ENCODE measurements around the gene PCDHB10.
"Not testable (repeated sequence)": the region's sequence is repeated elsewhere in the genome, so short reads cannot be mapped to it uniquely, and the experiment has no call there.

Gene PCDHB10

DNA sequence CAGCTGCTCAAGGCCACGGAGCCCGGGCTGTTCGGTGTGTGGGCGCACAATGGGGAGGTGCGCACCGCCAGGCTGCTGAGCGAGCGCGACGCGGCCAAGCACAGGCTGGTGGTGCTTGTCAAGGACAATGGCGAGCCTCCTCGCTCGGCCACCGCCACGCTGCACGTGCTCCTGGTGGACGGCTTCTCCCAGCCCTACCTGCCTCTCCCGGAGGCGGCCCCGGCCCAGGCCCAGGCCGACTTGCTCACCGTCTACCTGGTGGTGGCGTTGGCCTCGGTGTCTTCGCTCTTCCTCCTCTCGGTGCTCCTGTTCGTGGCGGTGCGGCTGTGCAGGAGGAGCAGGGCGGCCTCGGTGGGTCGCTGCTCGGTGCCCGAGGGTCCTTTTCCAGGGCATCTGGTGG is 3.0 kb upstream of the PCDHB10 start:
- H3K4me2 ChIP-seq (ENCODE audit: low read depth, low read length, poor library complexity, severe bottlenecking); H4K20me1 ChIP-seq (ENCODE audit: low read depth, low read length); H3K4me3 ChIP-seq (ENCODE audit: insufficient read depth, low read length, poor library complexity, severe bottlenecking); H3K9me2 ChIP-seq (replicated peaks; ENCODE audit: insufficient read depth, low read length); H3K79me2 ChIP-seq (ENCODE audit: insufficient read depth, low read length); H3K27ac ChIP-seq (ENCODE audit: low read depth, low read length); H2AFZ ChIP-seq (ENCODE audit: low read depth, low read length, severe bottlenecking); H3K9ac ChIP-seq (ENCODE audit: low read length); H3K9me3 ChIP-seq (ENCODE audit: insufficient read depth, low read length); H3K36me3 ChIP-seq (ENCODE audit: low read length); H3F3A ChIP-seq (ENCODE audit: insufficient read depth); H3K27me3 ChIP-seq (ENCODE audit: low read length): not testable (repeated sequence)

DNA sequence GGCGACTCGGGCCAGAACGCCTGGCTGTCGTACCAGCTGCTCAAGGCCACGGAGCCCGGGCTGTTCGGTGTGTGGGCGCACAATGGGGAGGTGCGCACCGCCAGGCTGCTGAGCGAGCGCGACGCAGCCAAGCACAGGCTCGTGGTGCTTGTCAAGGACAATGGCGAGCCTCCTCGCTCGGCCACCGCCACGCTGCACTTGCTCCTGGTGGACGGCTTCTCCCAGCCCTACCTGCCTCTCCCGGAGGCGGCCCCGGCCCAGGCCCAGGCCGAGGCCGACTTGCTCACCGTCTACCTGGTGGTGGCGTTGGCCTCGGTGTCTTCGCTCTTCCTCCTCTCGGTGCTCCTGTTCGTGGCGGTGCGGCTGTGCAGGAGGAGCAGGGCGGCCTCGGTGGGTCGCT is 2.2 kb downstream of the PCDHB10 start:
- H3K4me3 ChIP-seq (ENCODE audit: insufficient read depth, low read length, poor library complexity, severe bottlenecking); H3K27ac ChIP-seq (ENCODE audit: low read depth, low read length); H3K36me3 ChIP-seq (ENCODE audit: low read length); H3F3A ChIP-seq (ENCODE audit: insufficient read depth); H3K27me3 ChIP-seq (ENCODE audit: low read length); H3K4me2 ChIP-seq (ENCODE audit: low read depth, low read length, poor library complexity, severe bottlenecking); H4K20me1 ChIP-seq (ENCODE audit: low read depth, low read length); H3K79me2 ChIP-seq (ENCODE audit: insufficient read depth, low read length); H2AFZ ChIP-seq (ENCODE audit: low read depth, low read length, severe bottlenecking); H3K9ac ChIP-seq (ENCODE audit: low read length); H3K9me2 ChIP-seq (replicated peaks; ENCODE audit: insufficient read depth, low read length): not testable (repeated sequence)
- H3K9me3 ChIP-seq (ENCODE audit: insufficient read depth, low read length), result peaks cover 19% of the 10 kb centered on the region

DNA sequence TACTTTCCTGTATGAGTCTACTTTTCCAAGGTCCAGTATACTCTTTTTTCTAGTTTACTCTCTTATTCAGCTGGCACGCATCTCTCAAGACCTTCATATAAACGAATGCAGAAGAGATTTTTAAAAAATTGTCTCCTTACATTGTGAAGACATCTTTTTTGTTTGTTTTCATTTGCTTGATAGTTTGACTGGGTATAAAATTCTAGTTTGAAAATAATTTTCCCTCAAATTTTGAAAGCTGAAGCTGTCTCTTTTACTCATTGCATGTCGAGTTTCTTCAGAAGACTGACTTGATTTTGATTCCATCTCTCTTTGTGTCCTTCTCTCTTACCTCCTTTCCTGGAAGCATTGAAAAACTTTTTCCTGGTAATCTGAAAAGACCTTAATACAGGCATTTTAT is 4.2 kb downstream of the PCDHB10 start:
- H3K9me2 ChIP-seq (replicated peaks; ENCODE audit: insufficient read depth, low read length), result no peaks in the 10 kb centered on the region
- no peak overlapping the region for H3K27ac ChIP-seq (ENCODE audit: low read depth, low read length)
- H3K27me3 ChIP-seq (ENCODE audit: low read length), result 0 out of 2 replicates have a peak, but pooled peaks cover 3% of the 10 kb centered on the region
- TF ChIP-seq, protein P1, sequence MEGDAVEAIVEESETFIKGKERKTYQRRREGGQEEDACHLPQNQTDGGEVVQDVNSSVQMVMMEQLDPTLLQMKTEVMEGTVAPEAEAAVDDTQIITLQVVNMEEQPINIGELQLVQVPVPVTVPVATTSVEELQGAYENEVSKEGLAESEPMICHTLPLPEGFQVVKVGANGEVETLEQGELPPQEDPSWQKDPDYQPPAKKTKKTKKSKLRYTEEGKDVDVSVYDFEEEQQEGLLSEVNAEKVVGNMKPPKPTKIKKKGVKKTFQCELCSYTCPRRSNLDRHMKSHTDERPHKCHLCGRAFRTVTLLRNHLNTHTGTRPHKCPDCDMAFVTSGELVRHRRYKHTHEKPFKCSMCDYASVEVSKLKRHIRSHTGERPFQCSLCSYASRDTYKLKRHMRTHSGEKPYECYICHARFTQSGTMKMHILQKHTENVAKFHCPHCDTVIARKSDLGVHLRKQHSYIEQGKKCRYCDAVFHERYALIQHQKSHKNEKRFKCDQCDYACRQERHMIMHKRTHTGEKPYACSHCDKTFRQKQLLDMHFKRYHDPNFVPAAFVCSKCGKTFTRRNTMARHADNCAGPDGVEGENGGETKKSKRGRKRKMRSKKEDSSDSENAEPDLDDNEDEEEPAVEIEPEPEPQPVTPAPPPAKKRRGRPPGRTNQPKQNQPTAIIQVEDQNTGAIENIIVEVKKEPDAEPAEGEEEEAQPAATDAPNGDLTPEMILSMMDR (IDR thresholded peaks at IDR 0.05; ENCODE audit: insufficient read depth, low read length, poor library complexity, severe bottlenecking), result no peak
- no peak overlapping the region for H2AFZ ChIP-seq (ENCODE audit: low read depth, low read length, severe bottlenecking)
- H3K4me3 ChIP-seq (ENCODE audit: insufficient read depth, low read length, poor library complexity, severe bottlenecking), result no peak overlapping the region
- no peak overlapping the region for H3K9ac ChIP-seq (ENCODE audit: low read length)
- H4K20me1 ChIP-seq (ENCODE audit: low read depth, low read length), result no peaks in the 10 kb centered on the region
- no peaks in the 10 kb centered on the region for H3K79me2 ChIP-seq (ENCODE audit: insufficient read depth, low read length)
- H3K4me2 ChIP-seq (ENCODE audit: low read depth, low read length, poor library complexity, severe bottlenecking), result no peak overlapping the region
- no peaks in the 10 kb centered on the region for H3K36me3 ChIP-seq (ENCODE audit: low read length)
- peaks cover 19% of the 10 kb centered on the region for H3K9me3 ChIP-seq (ENCODE audit: insufficient read depth, low read length)
- H3F3A ChIP-seq (ENCODE audit: insufficient read depth), result no peaks in the 10 kb centered on the region

DNA sequence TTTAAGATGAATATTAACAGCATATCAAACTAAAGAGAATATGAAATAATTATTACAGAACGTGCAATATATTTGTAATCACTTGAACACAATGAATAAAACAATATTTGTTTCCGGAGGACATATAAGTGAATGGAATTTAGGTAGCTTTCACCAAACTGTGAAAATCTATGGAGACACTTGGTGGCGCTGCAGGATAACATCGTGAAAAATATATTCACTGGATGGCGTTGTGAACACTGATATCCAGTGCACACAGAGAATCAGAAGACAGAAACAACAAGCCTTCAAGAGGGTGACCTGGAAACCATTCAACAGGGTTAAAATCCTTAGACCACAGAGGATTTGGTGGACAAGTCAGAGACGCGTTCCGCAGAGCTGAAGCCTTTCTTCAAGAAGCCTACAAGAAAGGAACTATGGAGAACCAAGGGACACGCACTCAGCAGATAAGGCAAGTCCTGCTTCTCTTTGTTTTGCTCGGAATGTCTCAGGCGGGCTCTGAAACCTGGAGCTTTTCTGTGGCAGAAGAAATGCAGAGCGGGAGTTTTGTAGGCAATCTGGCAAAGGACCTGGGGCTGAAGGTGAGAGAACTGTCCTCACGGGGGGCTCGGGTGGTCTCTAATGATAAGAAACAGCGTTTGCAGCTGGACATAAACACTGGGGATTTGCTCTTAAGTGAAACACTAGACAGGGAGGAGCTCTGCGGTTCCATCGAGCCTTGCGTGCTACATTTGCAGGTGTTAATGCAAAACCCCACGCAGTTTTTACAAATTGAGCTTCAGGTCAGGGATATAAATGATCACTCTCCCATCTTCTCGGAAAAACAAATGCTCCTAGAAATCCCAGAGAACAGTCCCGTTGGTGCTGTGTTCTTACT is 7.4 kb downstream of the PCDHB10 start, which contains the start of gene PCDHB11:
Gene PCDHB11, plus strand, starts transcription at position 269 of the 877 bp plus-strand sequence. Its CDS starts 148 bp downstream, at position 417.
- Histone ChIP-seq H3K9me3 (ENCODE audit: insufficient read depth, low read length) (peaks cover 19% of the 10 kb centered on the region), H4K20me1 (ENCODE audit: low read depth, low read length) (no peaks in the 10 kb centered on the region), H3K4me2 (ENCODE audit: low read depth, low read length, poor library complexity, severe bottlenecking) (no peak within 1 kb of the TSS), H3K4me3 (ENCODE audit: insufficient read depth, low read length, poor library complexity, severe bottlenecking) (no peak within 1 kb of the TSS), H3K9me2 (replicated peaks; ENCODE audit: insufficient read depth, low read length) (no peaks in the 10 kb centered on the region), H3K36me3 (ENCODE audit: low read length) (no peaks in the 10 kb centered on the region), H3K27me3 (ENCODE audit: low read length) (0 out of 2 replicates have a peak, but pooled peaks cover 3% of the 10 kb centered on the region), H2AFZ (ENCODE audit: low read depth, low read length, severe bottlenecking) (no peak within 1 kb of the TSS), H3K79me2 (ENCODE audit: insufficient read depth, low read length) (no peaks in the 10 kb centered on the region), H3K27ac (ENCODE audit: low read depth, low read length) (no peak within 1 kb of the TSS), H3F3A (ENCODE audit: insufficient read depth) (no peaks in the 10 kb centered on the region), H3K9ac (ENCODE audit: low read length) (no peak within 1 kb of the TSS)
- no peak for TF ChIP-seq EZH2phosphoT487 (conservative IDR thresholded peaks at IDR 0.05; ENCODE audit: low read length)
- TF ChIP-seq, protein P1 (IDR thresholded peaks at IDR 0.05; ENCODE audit: insufficient read depth, low read length, poor library complexity, severe bottlenecking), result no peak

DNA sequence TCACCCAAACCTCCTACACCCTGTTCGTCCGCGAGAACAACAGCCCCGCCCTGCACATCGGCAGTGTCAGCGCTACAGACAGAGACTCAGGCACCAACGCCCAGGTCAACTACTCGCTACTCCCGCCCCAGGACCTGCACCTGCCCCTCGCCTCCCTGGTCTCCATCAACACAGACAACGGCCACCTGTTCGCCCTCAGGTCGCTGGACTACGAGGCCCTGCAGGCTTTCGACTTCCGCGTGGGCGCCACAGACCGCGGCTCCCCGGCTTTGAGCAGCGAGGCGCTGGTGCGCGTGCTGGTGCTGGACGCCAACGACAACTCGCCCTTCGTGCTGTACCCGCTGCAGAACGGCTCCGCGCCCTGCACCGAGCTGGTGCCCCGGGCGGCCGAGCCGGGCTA is 9.0 kb downstream of the PCDHB10 start:
- not testable (repeated sequence) for H3K4me2 ChIP-seq (ENCODE audit: low read depth, low read length, poor library complexity, severe bottlenecking); H3F3A ChIP-seq (ENCODE audit: insufficient read depth); H3K27ac ChIP-seq (ENCODE audit: low read depth, low read length); H3K9me2 ChIP-seq (replicated peaks; ENCODE audit: insufficient read depth, low read length); H3K27me3 ChIP-seq (ENCODE audit: low read length); H3K79me2 ChIP-seq (ENCODE audit: insufficient read depth, low read length); H3K4me3 ChIP-seq (ENCODE audit: insufficient read depth, low read length, poor library complexity, severe bottlenecking); H4K20me1 ChIP-seq (ENCODE audit: low read depth, low read length); H2AFZ ChIP-seq (ENCODE audit: low read depth, low read length, severe bottlenecking); H3K36me3 ChIP-seq (ENCODE audit: low read length); H3K9ac ChIP-seq (ENCODE audit: low read length)
- peaks cover 15% of the 10 kb centered on the region for H3K9me3 ChIP-seq (ENCODE audit: insufficient read depth, low read length)

DNA sequence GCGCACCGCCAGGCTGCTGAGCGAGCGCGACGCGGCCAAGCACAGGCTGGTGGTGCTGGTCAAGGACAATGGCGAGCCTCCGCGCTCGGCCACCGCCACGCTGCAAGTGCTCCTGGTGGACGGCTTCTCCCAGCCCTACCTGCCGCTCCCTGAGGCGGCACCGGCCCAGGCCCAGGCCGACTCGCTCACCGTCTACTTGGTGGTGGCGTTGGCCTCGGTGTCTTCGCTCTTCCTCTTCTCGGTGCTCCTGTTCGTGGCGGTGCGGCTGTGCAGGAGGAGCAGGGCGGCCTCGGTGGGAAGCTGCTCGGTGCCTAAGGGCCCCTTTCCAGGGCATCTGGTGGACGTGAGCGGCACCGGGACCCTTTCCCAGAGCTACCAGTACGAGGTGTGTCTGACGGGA is 9.5 kb downstream of the PCDHB10 start:
- H3K36me3 ChIP-seq (ENCODE audit: low read length); H3K9me2 ChIP-seq (replicated peaks; ENCODE audit: insufficient read depth, low read length); H3K9ac ChIP-seq (ENCODE audit: low read length); H4K20me1 ChIP-seq (ENCODE audit: low read depth, low read length); H3K27me3 ChIP-seq (ENCODE audit: low read length); H3K27ac ChIP-seq (ENCODE audit: low read depth, low read length); H3K4me3 ChIP-seq (ENCODE audit: insufficient read depth, low read length, poor library complexity, severe bottlenecking); H2AFZ ChIP-seq (ENCODE audit: low read depth, low read length, severe bottlenecking); H3F3A ChIP-seq (ENCODE audit: insufficient read depth); H3K79me2 ChIP-seq (ENCODE audit: insufficient read depth, low read length); H3K4me2 ChIP-seq (ENCODE audit: low read depth, low read length, poor library complexity, severe bottlenecking); H3K9me3 ChIP-seq (ENCODE audit: insufficient read depth, low read length): not testable (repeated sequence)

Measured in SU-DHL-6 (cell line).